Small intestine (tissue), 7 donors: ENCODE measurements around the gene KAT6B. TPM values are rescaled to one million over a fixed set of nuclear protein-coding genes. Genes with fewer than 3 reads are reported as not detected.

Experiments
- DNase-seq, 2 donors: peaks; one replicate each; pipeline versions ENCODE4 v3.0.0 to v3.0.0-alpha.2; 2013
- FAIRE-seq: peaks from 2 replicates; lab custom pipeline; 2012; peaks lifted over from hg19 to GRCh38; lab: Jason Lieb, UNC
- H3K27ac ChIP-seq, 3 donors: one replicate each; pipeline ENCODE4 v1.5.1; 2013; ENCODE audit warnings: low read length in 2 of 3, mild to moderate bottlenecking in 2 of 3, control low read depth in 1 of 3, inconsistent platforms in 1 of 3, low read depth in 1 of 3, moderate library complexity in 1 of 3
- H3K27me3 ChIP-seq, 3 donors: one replicate each; pipeline ENCODE4 v1.6.1; 2013; ENCODE audit warnings: low read length in 3 of 3, inconsistent platforms in 1 of 3; ENCODE audit not compliant: control insufficient read depth in 3 of 3, insufficient read depth in 3 of 3
- H3K36me3 ChIP-seq, 3 donors: one replicate each; pipeline ENCODE4 v1.6.1; 2013; ENCODE audit warnings: low read length in 3 of 3, inconsistent platforms in 1 of 3, low read depth in 1 of 3, mild to moderate bottlenecking in 1 of 3, moderate library complexity in 1 of 3; ENCODE audit not compliant: control insufficient read depth in 3 of 3, insufficient read depth in 2 of 3
- H3K4me1 ChIP-seq, 3 donors: one replicate each; pipeline ENCODE4 v1.6.1; 2013; ENCODE audit warnings: low read length in 2 of 3, inconsistent platforms in 1 of 3, low read depth in 1 of 3, mild to moderate bottlenecking in 1 of 3, moderate library complexity in 1 of 3; ENCODE audit not compliant: control insufficient read depth in 3 of 3, insufficient read depth in 2 of 3
- H3K4me3 ChIP-seq, 3 donors: one replicate each; pipeline ENCODE4 v1.5.1; 2013; ENCODE audit warnings: low read length in 3 of 3, control low read depth in 1 of 3, inconsistent platforms in 1 of 3, low read depth in 1 of 3, mild to moderate bottlenecking in 1 of 3, moderate library complexity in 1 of 3
- H3K9me3 ChIP-seq, 2 donors: one replicate each; pipeline ENCODE4 v1.6.1; 2013; ENCODE audit warnings: low read depth in 1 of 2, low read length in 1 of 2; ENCODE audit not compliant: control insufficient read depth in 2 of 2, insufficient read depth in 1 of 2
- WGBS, 3 donors: extraction: QIAGEN DNeasy Blood & Tissue Kit; methylation state at CpG; one replicate each; pipeline ENCODE4 v1.1.7; 2013; 5-methylcytosine and 5-hydroxymethylcytosine counted together
- polyA plus RNA-seq, 4 donors: library from polyadenylated mRNA; stranded (reverse) in 3 of 4; unstranded in 1 of 4; fragments of 200-250 nt in 3 of 4; fragments of 120-200 nt in 1 of 4; gene quantifications; one replicate each; pipeline versions ENCODE4 v1.2.1 to v1.2.3, GENCODE V29; 2013
- donor health status: healthy with polysubstance abuse.
- donor health status: control.
- donor health status: control.
- donor health status: Bipolar disorder and iron deficiency.
- donor health status: healthy.

KAT6B gene
- polyA plus RNA-seq, 4 donors: 4.6 to 16.2 (median 5.9) TPM

GRCh38 chr10:75000748-75001321 lies 174.4 kb downstream of the KAT6B start:
- Histone ChIP-seq H3K27me3 (no peaks in the 10 kb centered on the region), H3K4me3 (no peak overlapping the region), H3K36me3 (peaks cover 0 to 10% (median 6%) of the 10 kb centered on the region in 3 donors), H3K4me1 (no peaks in the 10 kb centered on the region), H3K27ac (no peak overlapping the region), H3K9me3 (no peaks in the 10 kb centered on the region)
- WGBS, 3 donors: 78 to 85% (median 80%) methylated on average over 10 of the region's 10 CpGs
- FAIRE-seq (no peak), DNase-seq (no peak)

DNA sequence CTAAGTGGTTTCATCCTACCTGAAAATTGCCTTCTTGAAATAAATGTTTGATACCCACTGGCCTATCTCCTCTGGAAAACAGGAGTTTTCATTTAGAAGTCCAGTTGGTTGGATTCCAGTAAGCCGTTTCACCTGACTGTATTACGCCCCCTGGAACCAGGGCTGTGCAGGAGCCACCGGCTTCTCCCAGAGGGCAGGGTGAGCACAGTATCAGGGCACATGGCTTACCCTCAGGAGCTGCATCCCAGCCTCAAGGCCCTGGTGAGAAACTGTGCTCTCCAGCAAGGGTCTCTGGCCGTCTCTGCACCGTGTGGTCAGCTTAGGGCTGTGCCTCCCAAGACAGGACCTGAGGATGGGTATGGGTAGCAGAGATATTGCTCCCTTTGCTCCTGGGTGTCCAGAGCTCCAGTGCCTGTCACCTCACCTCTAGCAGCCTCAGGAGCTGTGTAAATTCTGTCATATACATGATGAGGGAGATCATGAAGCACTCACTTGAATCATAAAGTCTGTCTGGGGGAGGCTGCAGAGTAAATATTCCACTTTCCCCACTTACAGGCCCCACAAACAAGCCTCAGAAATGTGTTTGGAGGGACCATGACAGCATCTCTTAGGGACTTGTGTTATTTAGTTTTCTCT lies 175.4 kb downstream of the KAT6B start:
- no peak overlapping the region for H3K4me3 ChIP-seq
- H3K4me1 ChIP-seq: no peaks in the 10 kb centered on the region
- DNase-seq: no peak
- peaks cover 0 to 16% (median 6%) of the 10 kb centered on the region in 3 donors for H3K36me3 ChIP-seq
- H3K9me3 ChIP-seq: no peaks in the 10 kb centered on the region
- no peak for FAIRE-seq
- no peak overlapping the region for H3K27ac ChIP-seq
- 92 to 95% (median 92%) methylated on average over 5 of the region's 5 CpGs for WGBS, 3 donors
- no peaks in the 10 kb centered on the region for H3K27me3 ChIP-seq

GRCh38 chr10:75002351-75002725 lies 175.9 kb downstream of the KAT6B start:
- Histone ChIP-seq H3K27ac (no peak overlapping the region), H3K27me3 (no peaks in the 10 kb centered on the region), H3K4me1 (no peaks in the 10 kb centered on the region), H3K36me3 (peaks cover 0 to 13% (median 6%) of the 10 kb centered on the region in 3 donors), H3K4me3 (no peak overlapping the region), H3K9me3 (no peaks in the 10 kb centered on the region)
- DNase-seq (no peak), FAIRE-seq (no peak)
- WGBS, 3 donors: 71 to 95% (median 84%) methylated on average over 3 of the region's 3 CpGs

GRCh38 chr10:75002967-75003594 lies 176.7 kb downstream of the KAT6B start:
- Histone ChIP-seq H3K4me1 (no peaks in the 10 kb centered on the region), H3K36me3 (peaks cover 0 to 13% (median 6%) of the 10 kb centered on the region in 3 donors), H3K27ac (no peak overlapping the region), H3K27me3 (no peaks in the 10 kb centered on the region), H3K4me3 (no peak overlapping the region), H3K9me3 (no peaks in the 10 kb centered on the region)
- no peak for FAIRE-seq
- 92 to 99% (median 97%) methylated on average over 3 of the region's 3 CpGs for WGBS, 3 donors
- DNase-seq: no peak

DNA sequence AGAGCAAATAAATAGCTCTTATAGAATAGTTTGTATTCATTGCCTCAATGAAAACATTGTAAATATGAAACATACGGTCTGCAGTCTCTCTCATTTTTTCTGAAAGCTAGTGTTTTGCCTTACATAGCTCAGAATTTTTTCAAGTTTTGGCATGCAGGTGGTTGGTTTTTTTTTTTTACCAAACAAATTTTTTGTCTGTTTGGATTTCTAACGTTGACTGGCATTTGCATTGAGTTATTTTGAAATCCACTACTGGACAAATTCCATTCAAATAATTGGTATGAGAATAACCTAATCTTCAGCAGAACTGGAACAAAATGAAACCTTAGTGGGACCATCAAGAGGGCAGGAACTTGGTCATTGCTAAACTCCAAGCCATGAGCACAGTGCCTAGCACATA lies 177.5 kb downstream of the KAT6B start:
- no peak for FAIRE-seq

DNA sequence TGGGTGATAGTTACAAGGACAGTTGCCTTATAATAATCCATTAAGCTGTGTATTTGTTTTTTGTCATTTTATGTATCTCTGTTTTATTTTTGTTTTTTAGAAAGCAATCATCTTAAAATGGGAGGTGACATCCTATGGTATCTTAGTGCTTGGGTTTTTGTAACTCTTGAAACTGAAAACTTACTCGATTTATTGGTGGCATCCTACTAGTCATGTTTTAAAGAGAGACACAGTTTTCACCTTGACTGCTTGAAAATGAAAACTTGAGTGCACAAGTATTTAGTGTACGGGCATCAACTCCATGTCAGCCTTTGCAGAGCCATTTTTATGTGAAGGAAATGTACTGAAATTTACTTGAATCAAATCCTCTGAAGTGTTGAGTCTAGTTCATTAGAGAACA lies 181.2 kb downstream of the KAT6B start:
- Histone ChIP-seq H3K4me3 (no peak overlapping the region), H3K36me3 (peaks cover 0 to 16% (median 0%) of the 10 kb centered on the region in 3 donors), H3K27ac (no peak overlapping the region), H3K4me1 (peaks cover 0 to 3% (median 0%) of the 10 kb centered on the region in 3 donors), H3K9me3 (no peaks in the 10 kb centered on the region), H3K27me3 (no peaks in the 10 kb centered on the region)
- 73 to 83% (median 74%) methylated on average over 2 of the region's 2 CpGs for WGBS, 3 donors
- FAIRE-seq: no peak
- no peak for DNase-seq

More for the DNA sequence above, 177.5 kb downstream of the KAT6B start:
- Histone ChIP-seq H3K27me3 (no peaks in the 10 kb centered on the region), H3K36me3 (peaks cover 0 to 13% (median 6%) of the 10 kb centered on the region in 3 donors), H3K4me3 (no peak overlapping the region), H3K4me1 (peaks cover 0 to 3% (median 0%) of the 10 kb centered on the region in 3 donors), H3K27ac (no peak overlapping the region), H3K9me3 (no peaks in the 10 kb centered on the region)
- no peak for DNase-seq
- WGBS, 3 donors: 80 to 84% (median 80%) methylated on average over 2 of the region's 2 CpGs

DNA sequence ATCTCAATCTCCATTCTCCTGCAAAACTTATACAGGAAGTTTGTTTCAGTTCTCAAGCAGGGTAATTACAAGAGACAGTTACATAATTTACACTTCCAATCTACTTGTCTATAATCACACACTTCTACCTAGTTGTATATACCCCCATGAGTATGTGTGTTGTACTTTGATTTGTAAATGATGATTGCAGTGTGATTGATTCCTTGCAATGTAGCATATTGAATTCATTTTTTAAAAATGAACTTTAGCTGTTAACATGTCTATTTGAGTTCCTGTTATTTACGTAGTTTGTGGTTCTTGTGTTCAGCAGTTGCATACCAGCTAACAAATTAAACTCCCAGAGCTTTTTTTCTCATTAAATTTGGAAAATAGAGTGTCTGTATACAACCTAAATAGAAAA lies 182.6 kb downstream of the KAT6B start:
- no peak for DNase-seq
- FAIRE-seq: no peak
- peaks cover 0 to 20% (median 0%) of the 10 kb centered on the region in 3 donors for H3K36me3 ChIP-seq
- WGBS, 3 donors: 68 to 83% (median 78%) methylated on average over 1 of the region's 1 CpG
- no peaks in the 10 kb centered on the region for H3K9me3 ChIP-seq
- no peak overlapping the region for H3K4me3 ChIP-seq
- H3K4me1 ChIP-seq: peaks cover 0 to 5% (median 0%) of the 10 kb centered on the region in 3 donors
- no peak overlapping the region for H3K27ac ChIP-seq
- H3K27me3 ChIP-seq: no peaks in the 10 kb centered on the region

- WGBS, 3 donors: 93% methylated on average over 5 of the region's 5 CpGs
- no peak overlapping the region for H3K4me3 ChIP-seq
- no peaks in the 10 kb centered on the region for H3K27me3 ChIP-seq
- DNase-seq (no peak), FAIRE-seq (no peak)
- peaks cover 0 to 20% (median 0%) of the 10 kb centered on the region in 3 donors for H3K36me3 ChIP-seq
- H3K27ac ChIP-seq: no peak overlapping the region
- H3K9me3 ChIP-seq: no peaks in the 10 kb centered on the region
- H3K4me1 ChIP-seq: peaks cover 0 to 5% (median 0%) of the 10 kb centered on the region in 3 donors
Measured at GRCh38 chr10:75009426-75009825, 183.0 kb downstream of the KAT6B start.
